Cardiac ventricle fibroblast (primary cell): ENCODE measurements around the gene STAU1. TPM values are rescaled to one million over a fixed set of nuclear protein-coding genes. Genes with fewer than 3 reads are reported as not detected.

ENCODE experiments used
- total RNA-seq: library from RNA; depleted of rRNA; stranded (reverse); fragments of >200 nt; gene quantifications from 2 replicates; pipeline ENCODE4 v1.2.3, GENCODE V29; 2015

STAU1 gene, protein sequence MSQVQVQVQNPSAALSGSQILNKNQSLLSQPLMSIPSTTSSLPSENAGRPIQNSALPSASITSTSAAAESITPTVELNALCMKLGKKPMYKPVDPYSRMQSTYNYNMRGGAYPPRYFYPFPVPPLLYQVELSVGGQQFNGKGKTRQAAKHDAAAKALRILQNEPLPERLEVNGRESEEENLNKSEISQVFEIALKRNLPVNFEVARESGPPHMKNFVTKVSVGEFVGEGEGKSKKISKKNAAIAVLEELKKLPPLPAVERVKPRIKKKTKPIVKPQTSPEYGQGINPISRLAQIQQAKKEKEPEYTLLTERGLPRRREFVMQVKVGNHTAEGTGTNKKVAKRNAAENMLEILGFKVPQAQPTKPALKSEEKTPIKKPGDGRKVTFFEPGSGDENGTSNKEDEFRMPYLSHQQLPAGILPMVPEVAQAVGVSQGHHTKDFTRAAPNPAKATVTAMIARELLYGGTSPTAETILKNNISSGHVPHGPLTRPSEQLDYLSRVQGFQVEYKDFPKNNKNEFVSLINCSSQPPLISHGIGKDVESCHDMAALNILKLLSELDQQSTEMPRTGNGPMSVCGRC
- 58.5 and 61.4 TPM in 2 replicates for total RNA-seq

GRCh38 chr20:49187851-49188641 lies at the start of gene STAU1:
Gene STAU1, minus strand, starts transcription at chr20:49188334. Its CDS starts 22,133 bp downstream, at chr20:49166201.

GRCh38 chr20:49219091-49219923 lies 31.2 kb upstream of the STAU1 start, which contains the start of gene DDX27:
Gene DDX27, plus strand, starts transcription at chr20:49219416. Its CDS starts 33 bp downstream, at chr20:49219449.

Other genes with a start within 250 kb of the STAU1 start
- 34.8 and 42.1 TPM in 2 replicates for gene CSE1L, start 142.0 kb downstream of the STAU1 start, total RNA-seq
- gene DDX27, start 31.1 kb upstream of the STAU1 start, total RNA-seq: 23.4 and 23.9 TPM in 2 replicates
- 29.8 and 34.6 TPM in 2 replicates for gene ZNFX1, start 89.7 kb upstream of the STAU1 start, total RNA-seq